ENCODE results near the gene PARD3. TPM values are rescaled to one million over a fixed set of nuclear protein-coding genes. Genes with fewer than 3 reads are reported as not detected.
"Not testable (repeated sequence)": the region's sequence is repeated elsewhere in the genome, so short reads cannot be mapped to it uniquely, and the experiment has no call there.

PARD3 gene
- polyA plus RNA-seq, 1 donor from 2014 or later: 12.4 TPM

DNA sequence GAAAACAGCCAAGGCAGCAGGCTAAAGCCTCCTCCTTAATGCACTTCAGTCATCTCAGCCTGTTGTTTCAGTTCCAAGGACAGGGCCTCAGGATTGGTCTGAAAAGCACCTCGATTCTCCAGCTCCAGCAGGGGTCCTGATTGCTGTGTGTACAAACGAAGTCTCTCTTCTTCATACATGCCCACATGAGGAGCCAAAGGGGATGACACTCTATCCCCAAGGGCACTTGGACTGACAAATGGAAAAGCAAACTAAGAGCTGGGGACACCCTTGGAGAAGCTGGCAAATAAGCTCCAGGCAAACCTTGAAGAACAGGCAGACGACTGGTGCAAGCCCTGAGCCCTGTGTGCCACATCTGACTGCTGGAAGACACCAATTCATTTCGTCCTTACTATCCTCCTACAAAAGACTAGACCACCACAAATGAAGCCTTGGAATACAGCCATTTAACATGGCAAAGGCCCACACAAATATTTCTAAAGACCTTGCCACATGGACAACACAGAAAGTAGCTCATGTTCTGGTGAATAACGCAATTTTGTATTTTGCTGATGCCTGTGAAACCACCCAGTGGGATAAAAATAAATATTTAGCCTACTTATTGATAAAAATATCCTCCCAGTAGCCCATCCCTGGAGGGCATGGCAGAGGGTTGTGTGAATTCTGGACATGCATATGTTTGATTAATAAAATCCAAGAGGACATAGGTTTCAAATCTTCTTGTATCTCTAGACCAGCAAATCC, 61.9 kb downstream of the PARD3 start:
- no peak overlapping the region for H2AFZ ChIP-seq (ENCODE audit: low read depth, low read length)
- H3K27me3 ChIP-seq (ENCODE audit: insufficient read depth, low read depth, low read length): no peaks in the 10 kb centered on the region
- H3K36me3 ChIP-seq (ENCODE audit: insufficient read depth, low read length): no peaks in the 10 kb centered on the region
- H3K79me2 ChIP-seq (replicated peaks; ENCODE audit: insufficient read depth, low read length): peaks cover 24% of the 10 kb centered on the region
- H4K20me1 ChIP-seq (ENCODE audit: insufficient read depth): no peaks in the 10 kb centered on the region
- H3K4me3 ChIP-seq (ENCODE audit: low read length): no peak overlapping the region
- no peak overlapping the region for H3K27ac ChIP-seq (ENCODE audit: low read length)
- no peaks in the 10 kb centered on the region for H3K9me3 ChIP-seq (ENCODE audit: low read length)
- H3K4me2 ChIP-seq (ENCODE audit: low read length): no peak overlapping the region
- H3F3A ChIP-seq (ENCODE audit: insufficient read depth, low read length, poor library complexity, severe bottlenecking): no peaks in the 10 kb centered on the region
- H3K9ac ChIP-seq (ENCODE audit: low read length): no peak overlapping the region
- no peak for TF ChIP-seq RAD21 (conservative IDR thresholded peaks at IDR 0.05)
- TF ChIP-seq EZH2 (IDR thresholded peaks at IDR 0.05; ENCODE audit: borderline replicate concordance, insufficient read depth, low read length, poor library complexity, severe bottlenecking): no peak
- TF ChIP-seq, protein P1, sequence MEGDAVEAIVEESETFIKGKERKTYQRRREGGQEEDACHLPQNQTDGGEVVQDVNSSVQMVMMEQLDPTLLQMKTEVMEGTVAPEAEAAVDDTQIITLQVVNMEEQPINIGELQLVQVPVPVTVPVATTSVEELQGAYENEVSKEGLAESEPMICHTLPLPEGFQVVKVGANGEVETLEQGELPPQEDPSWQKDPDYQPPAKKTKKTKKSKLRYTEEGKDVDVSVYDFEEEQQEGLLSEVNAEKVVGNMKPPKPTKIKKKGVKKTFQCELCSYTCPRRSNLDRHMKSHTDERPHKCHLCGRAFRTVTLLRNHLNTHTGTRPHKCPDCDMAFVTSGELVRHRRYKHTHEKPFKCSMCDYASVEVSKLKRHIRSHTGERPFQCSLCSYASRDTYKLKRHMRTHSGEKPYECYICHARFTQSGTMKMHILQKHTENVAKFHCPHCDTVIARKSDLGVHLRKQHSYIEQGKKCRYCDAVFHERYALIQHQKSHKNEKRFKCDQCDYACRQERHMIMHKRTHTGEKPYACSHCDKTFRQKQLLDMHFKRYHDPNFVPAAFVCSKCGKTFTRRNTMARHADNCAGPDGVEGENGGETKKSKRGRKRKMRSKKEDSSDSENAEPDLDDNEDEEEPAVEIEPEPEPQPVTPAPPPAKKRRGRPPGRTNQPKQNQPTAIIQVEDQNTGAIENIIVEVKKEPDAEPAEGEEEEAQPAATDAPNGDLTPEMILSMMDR (IDR thresholded peaks at IDR 0.05; ENCODE audit: poor library complexity, severe bottlenecking): no peak
- TF ChIP-seq, protein P2, sequence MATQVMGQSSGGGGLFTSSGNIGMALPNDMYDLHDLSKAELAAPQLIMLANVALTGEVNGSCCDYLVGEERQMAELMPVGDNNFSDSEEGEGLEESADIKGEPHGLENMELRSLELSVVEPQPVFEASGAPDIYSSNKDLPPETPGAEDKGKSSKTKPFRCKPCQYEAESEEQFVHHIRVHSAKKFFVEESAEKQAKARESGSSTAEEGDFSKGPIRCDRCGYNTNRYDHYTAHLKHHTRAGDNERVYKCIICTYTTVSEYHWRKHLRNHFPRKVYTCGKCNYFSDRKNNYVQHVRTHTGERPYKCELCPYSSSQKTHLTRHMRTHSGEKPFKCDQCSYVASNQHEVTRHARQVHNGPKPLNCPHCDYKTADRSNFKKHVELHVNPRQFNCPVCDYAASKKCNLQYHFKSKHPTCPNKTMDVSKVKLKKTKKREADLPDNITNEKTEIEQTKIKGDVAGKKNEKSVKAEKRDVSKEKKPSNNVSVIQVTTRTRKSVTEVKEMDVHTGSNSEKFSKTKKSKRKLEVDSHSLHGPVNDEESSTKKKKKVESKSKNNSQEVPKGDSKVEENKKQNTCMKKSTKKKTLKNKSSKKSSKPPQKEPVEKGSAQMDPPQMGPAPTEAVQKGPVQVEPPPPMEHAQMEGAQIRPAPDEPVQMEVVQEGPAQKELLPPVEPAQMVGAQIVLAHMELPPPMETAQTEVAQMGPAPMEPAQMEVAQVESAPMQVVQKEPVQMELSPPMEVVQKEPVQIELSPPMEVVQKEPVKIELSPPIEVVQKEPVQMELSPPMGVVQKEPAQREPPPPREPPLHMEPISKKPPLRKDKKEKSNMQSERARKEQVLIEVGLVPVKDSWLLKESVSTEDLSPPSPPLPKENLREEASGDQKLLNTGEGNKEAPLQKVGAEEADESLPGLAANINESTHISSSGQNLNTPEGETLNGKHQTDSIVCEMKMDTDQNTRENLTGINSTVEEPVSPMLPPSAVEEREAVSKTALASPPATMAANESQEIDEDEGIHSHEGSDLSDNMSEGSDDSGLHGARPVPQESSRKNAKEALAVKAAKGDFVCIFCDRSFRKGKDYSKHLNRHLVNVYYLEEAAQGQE (IDR thresholded peaks at IDR 0.05; ENCODE audit: borderline replicate concordance): no peak
- no peaks in the 10 kb centered on the region for H3K9me2 ChIP-seq (ENCODE audit: insufficient read depth, low read length)

DNA sequence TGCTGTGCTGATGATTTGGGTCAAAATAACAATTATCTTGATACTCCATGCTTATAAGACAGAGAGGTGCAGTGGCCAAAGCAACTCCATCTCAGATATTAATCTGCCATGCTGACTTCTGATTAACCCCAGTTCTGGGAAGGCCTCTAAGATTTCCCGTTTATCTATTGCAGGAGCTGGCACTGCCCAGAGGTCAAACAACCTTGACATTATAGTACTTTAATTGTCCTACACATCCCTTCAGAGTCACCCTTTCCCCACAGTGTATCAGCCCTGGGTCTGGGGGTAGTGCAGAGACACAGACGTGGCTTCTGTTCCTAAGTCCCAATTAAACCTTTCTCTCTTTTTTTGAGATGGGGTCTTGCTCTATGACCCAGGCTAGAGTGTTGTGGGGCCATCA, 63.8 kb downstream of the PARD3 start:
- Histone ChIP-seq H3K27ac (ENCODE audit: low read length) (no peak overlapping the region), H3F3A (ENCODE audit: insufficient read depth, low read length, poor library complexity, severe bottlenecking) (no peaks in the 10 kb centered on the region), H3K9me3 (ENCODE audit: low read length) (no peaks in the 10 kb centered on the region), H3K36me3 (ENCODE audit: insufficient read depth, low read length) (no peaks in the 10 kb centered on the region), H3K4me2 (ENCODE audit: low read length) (no peak overlapping the region), H3K79me2 (replicated peaks; ENCODE audit: insufficient read depth, low read length) (peaks cover 20% of the 10 kb centered on the region), H3K27me3 (ENCODE audit: insufficient read depth, low read depth, low read length) (no peaks in the 10 kb centered on the region), H3K9me2 (ENCODE audit: insufficient read depth, low read length) (no peaks in the 10 kb centered on the region), H2AFZ (ENCODE audit: low read depth, low read length) (no peak overlapping the region), H3K9ac (ENCODE audit: low read length) (no peak overlapping the region), H3K4me3 (ENCODE audit: low read length) (no peak overlapping the region), H4K20me1 (ENCODE audit: insufficient read depth) (no peaks in the 10 kb centered on the region)
- TF ChIP-seq, protein P2 (IDR thresholded peaks at IDR 0.05; ENCODE audit: borderline replicate concordance): no peak
- TF ChIP-seq, protein P1 (IDR thresholded peaks at IDR 0.05; ENCODE audit: poor library complexity, severe bottlenecking): no peak
- TF ChIP-seq EP300 (conservative IDR thresholded peaks at IDR 0.05; ENCODE audit: poor library complexity, severe bottlenecking): no peak
- TF ChIP-seq RAD21 (conservative IDR thresholded peaks at IDR 0.05): no peak
- TF ChIP-seq EZH2 (IDR thresholded peaks at IDR 0.05; ENCODE audit: borderline replicate concordance, insufficient read depth, low read length, poor library complexity, severe bottlenecking): no peak
- no peak for TF ChIP-seq SMC3 (conservative IDR thresholded peaks at IDR 0.05; ENCODE audit: poor library complexity)
- no peak for TF ChIP-seq TAF1 (IDR thresholded peaks at IDR 0.05; ENCODE audit: low read depth)

DNA sequence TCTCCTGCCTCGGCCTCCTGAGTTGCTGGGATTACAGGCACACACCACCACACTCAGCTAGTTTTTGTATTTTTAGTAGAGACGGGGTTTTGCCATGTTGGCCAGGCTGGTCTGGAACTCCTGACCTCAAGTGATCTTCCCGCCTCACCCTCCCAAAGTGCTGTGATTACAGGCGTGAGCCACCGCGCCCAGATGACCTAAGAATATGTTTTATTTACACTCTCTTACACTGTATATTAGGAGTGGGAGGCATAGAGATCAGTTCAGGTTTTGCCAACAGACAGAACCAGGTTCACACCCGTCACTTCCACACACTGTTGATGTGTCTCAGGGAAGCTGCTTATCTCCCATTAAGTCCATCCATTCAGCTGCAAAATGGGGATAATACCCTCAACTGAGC, 64.3 kb downstream of the PARD3 start:
- not testable (repeated sequence) for H3K27ac ChIP-seq (ENCODE audit: low read length); H3K9me3 ChIP-seq (ENCODE audit: low read length); H3K4me3 ChIP-seq (ENCODE audit: low read length); H3K4me2 ChIP-seq (ENCODE audit: low read length); H4K20me1 ChIP-seq (ENCODE audit: insufficient read depth); H2AFZ ChIP-seq (ENCODE audit: low read depth, low read length); H3K36me3 ChIP-seq (ENCODE audit: insufficient read depth, low read length); H3K27me3 ChIP-seq (ENCODE audit: insufficient read depth, low read depth, low read length); H3K9me2 ChIP-seq (ENCODE audit: insufficient read depth, low read length); H3K9ac ChIP-seq (ENCODE audit: low read length); H3F3A ChIP-seq (ENCODE audit: insufficient read depth, low read length, poor library complexity, severe bottlenecking)
- peaks cover 24% of the 10 kb centered on the region for H3K79me2 ChIP-seq (replicated peaks; ENCODE audit: insufficient read depth, low read length)
